SK-N-SH (cell line): Measurements from ENCODE around the gene UEVLD.

Experiments used
- CHD2 ChIP-seq: fragments of 150-350 bp; IDR thresholded peaks from 2 replicates; pipeline ENCODE4 v1.6.1; 2018; ENCODE audit warnings: low read length; ENCODE audit not compliant: partially characterized antibody
- EP300 ChIP-seq, 2 experiments: IDR thresholded peaks; 2 replicates each; pipeline versions ENCODE4 v1.4.0 to v1.6.1; 2012; ENCODE audit warnings: borderline replicate concordance in 1 of 2, low read depth in 1 of 2, low read length in 1 of 2
- EZH2phosphoT487 ChIP-seq: fragments of 200-600 bp; sonication (generic); IDR thresholded peaks from 2 replicates; pipeline ENCODE4 v1.6.1; 2017; ENCODE audit warnings: low read depth, mixed run types, mild to moderate bottlenecking, antibody characterized with exemption, moderate library complexity, borderline replicate concordance
- GATA2 ChIP-seq: sonication (generic); formaldehyde crosslinking; IDR thresholded peaks from 2 replicates; pipeline ENCODE4 v1.5.0; 2020; ENCODE audit warnings: mild to moderate bottlenecking, missing genetic modification reagents
- JUND ChIP-seq: IDR thresholded peaks from 2 replicates; pipeline ENCODE4 v1.4.0; 2012
- TAF1 ChIP-seq: IDR thresholded peaks from 2 replicates; pipeline ENCODE4 v1.6.1; 2012; ENCODE audit warnings: low read depth, mild to moderate bottlenecking, low read length, moderate library complexity, borderline replicate concordance
- TEAD4 ChIP-seq: IDR thresholded peaks from 2 replicates; pipeline ENCODE4 v1.4.0; 2012; ENCODE audit warnings: mild to moderate bottlenecking, borderline replicate concordance; ENCODE audit not compliant: insufficient read depth
- TF ChIP-seq, protein P1 (sequence below): IDR thresholded peaks from 2 replicates; pipeline ENCODE4 v1.4.0; 2012; ENCODE audit warnings: low read depth, borderline replicate concordance
- TF ChIP-seq, protein P2 (sequence below): fragments of 200-600 bp; sonication (generic); IDR thresholded peaks from 2 replicates; pipeline ENCODE4 v1.6.1; 2017; ENCODE audit warnings: antibody characterized with exemption, mild to moderate bottlenecking, moderate library complexity
- TF ChIP-seq, protein P3 (sequence below): IDR thresholded peaks from 2 replicates; pipeline ENCODE4 v1.6.1; 2012; ENCODE audit warnings: mild to moderate bottlenecking, low read depth, low read length, moderate library complexity
- TF ChIP-seq, protein P4 (sequence below): fragments of 150-350 bp; IDR thresholded peaks from 2 replicates; pipeline ENCODE4 v1.6.1; 2017; ENCODE audit warnings: antibody characterized with exemption, low read length, low read depth, borderline replicate concordance
- TF ChIP-seq, protein P5 (sequence below): IDR thresholded peaks from 2 replicates; pipeline ENCODE4 v1.4.0; 2012; ENCODE audit warnings: low read depth

DNA sequence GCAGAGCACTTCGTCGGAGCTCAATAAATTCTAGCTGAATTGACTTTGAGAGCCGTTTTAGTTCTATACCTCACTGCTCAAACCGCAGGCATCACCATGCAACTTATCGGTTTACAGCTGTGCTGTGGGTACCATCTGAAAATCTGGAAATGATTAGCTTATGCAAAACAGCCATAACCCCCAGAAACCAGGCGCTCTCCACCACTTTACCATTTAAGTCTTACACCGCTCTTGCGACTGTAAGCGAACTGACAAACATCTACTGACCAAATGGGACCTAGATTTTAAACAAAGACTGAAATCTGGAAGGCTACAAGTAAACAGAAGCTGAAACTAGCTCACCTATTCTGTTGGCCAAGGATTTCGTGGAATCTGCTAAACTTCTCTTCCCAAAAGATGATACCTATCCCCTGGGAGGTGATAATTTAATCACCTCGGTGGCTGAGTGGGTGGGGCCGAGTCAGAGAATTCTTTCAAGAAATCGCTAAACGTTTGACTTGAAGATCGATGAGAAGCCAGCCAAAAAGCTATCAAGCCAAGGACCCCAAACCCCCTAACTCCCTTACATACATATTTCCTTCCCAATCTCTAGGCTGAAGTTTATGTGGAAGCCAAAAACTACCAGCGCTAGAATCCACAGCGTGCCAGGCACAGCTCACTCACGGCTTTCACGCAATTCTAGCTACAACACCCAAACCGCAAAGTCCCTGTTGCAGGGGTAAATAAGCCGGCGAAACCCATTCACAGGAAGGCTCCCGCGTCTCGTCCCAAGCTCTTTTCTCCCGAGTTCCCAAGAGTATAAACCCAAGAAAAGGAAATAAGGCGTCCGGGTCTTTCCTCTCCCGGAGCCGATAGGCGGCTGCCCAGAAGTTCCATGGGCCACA is 45.0 kb upstream of the UEVLD start:
- TF ChIP-seq, protein P1, sequence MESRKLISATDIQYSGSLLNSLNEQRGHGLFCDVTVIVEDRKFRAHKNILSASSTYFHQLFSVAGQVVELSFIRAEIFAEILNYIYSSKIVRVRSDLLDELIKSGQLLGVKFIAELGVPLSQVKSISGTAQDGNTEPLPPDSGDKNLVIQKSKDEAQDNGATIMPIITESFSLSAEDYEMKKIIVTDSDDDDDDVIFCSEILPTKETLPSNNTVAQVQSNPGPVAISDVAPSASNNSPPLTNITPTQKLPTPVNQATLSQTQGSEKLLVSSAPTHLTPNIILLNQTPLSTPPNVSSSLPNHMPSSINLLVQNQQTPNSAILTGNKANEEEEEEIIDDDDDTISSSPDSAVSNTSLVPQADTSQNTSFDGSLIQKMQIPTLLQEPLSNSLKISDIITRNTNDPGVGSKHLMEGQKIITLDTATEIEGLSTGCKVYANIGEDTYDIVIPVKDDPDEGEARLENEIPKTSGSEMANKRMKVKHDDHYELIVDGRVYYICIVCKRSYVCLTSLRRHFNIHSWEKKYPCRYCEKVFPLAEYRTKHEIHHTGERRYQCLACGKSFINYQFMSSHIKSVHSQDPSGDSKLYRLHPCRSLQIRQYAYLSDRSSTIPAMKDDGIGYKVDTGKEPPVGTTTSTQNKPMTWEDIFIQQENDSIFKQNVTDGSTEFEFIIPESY = no peak
- TF ChIP-seq EZH2phosphoT487 (no peak), JUND (no peak), TAF1 (no peak), EP300 (IDR thresholded peaks at IDR 0.05; ENCODE audit: borderline replicate concordance in 1 of 2, low read depth in 1 of 2, low read length in 1 of 2) (no peak), TEAD4 (no peak), CHD2 (no peak), GATA2 (no peak)
- TF ChIP-seq, protein P2, sequence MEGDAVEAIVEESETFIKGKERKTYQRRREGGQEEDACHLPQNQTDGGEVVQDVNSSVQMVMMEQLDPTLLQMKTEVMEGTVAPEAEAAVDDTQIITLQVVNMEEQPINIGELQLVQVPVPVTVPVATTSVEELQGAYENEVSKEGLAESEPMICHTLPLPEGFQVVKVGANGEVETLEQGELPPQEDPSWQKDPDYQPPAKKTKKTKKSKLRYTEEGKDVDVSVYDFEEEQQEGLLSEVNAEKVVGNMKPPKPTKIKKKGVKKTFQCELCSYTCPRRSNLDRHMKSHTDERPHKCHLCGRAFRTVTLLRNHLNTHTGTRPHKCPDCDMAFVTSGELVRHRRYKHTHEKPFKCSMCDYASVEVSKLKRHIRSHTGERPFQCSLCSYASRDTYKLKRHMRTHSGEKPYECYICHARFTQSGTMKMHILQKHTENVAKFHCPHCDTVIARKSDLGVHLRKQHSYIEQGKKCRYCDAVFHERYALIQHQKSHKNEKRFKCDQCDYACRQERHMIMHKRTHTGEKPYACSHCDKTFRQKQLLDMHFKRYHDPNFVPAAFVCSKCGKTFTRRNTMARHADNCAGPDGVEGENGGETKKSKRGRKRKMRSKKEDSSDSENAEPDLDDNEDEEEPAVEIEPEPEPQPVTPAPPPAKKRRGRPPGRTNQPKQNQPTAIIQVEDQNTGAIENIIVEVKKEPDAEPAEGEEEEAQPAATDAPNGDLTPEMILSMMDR = no peak
- TF ChIP-seq, protein P3, sequence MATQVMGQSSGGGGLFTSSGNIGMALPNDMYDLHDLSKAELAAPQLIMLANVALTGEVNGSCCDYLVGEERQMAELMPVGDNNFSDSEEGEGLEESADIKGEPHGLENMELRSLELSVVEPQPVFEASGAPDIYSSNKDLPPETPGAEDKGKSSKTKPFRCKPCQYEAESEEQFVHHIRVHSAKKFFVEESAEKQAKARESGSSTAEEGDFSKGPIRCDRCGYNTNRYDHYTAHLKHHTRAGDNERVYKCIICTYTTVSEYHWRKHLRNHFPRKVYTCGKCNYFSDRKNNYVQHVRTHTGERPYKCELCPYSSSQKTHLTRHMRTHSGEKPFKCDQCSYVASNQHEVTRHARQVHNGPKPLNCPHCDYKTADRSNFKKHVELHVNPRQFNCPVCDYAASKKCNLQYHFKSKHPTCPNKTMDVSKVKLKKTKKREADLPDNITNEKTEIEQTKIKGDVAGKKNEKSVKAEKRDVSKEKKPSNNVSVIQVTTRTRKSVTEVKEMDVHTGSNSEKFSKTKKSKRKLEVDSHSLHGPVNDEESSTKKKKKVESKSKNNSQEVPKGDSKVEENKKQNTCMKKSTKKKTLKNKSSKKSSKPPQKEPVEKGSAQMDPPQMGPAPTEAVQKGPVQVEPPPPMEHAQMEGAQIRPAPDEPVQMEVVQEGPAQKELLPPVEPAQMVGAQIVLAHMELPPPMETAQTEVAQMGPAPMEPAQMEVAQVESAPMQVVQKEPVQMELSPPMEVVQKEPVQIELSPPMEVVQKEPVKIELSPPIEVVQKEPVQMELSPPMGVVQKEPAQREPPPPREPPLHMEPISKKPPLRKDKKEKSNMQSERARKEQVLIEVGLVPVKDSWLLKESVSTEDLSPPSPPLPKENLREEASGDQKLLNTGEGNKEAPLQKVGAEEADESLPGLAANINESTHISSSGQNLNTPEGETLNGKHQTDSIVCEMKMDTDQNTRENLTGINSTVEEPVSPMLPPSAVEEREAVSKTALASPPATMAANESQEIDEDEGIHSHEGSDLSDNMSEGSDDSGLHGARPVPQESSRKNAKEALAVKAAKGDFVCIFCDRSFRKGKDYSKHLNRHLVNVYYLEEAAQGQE = no peak
- TF ChIP-seq, protein P4, sequence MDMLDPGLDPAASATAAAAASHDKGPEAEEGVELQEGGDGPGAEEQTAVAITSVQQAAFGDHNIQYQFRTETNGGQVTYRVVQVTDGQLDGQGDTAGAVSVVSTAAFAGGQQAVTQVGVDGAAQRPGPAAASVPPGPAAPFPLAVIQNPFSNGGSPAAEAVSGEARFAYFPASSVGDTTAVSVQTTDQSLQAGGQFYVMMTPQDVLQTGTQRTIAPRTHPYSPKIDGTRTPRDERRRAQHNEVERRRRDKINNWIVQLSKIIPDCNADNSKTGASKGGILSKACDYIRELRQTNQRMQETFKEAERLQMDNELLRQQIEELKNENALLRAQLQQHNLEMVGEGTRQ = no peak
- TF ChIP-seq, protein P5, sequence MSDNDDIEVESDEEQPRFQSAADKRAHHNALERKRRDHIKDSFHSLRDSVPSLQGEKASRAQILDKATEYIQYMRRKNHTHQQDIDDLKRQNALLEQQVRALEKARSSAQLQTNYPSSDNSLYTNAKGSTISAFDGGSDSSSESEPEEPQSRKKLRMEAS = no peak
